Measurements from ENCODE around the gene EIF5.

DNA sequence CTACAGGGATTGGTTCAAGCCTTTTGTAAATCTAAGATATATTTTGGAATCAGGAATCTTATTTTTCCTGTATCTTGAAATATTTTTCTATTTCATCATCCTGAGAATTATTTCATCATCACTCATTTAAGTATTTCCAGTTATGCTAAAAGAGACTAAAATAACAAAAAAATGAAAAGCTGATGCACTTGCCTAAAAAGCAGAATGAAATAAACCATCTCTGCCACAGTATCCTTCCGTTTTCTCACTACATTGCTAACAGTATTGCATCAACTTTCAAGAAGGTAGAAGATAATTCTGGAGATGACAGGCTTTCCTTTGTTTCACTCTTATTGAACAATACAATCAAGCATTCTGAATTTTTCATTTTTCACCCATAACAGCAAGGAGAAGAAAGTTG is 31.1 kb upstream of the EIF5 start:
- TF ChIP-seq POLR2A (IDR thresholded peaks at IDR 0.05) (no peak), POLR2AphosphoS5 (IDR thresholded peaks at IDR 0.05) (no peak), EP300 (IDR thresholded peaks at IDR 0.05) (no peak)
- TF ChIP-seq, protein P1, sequence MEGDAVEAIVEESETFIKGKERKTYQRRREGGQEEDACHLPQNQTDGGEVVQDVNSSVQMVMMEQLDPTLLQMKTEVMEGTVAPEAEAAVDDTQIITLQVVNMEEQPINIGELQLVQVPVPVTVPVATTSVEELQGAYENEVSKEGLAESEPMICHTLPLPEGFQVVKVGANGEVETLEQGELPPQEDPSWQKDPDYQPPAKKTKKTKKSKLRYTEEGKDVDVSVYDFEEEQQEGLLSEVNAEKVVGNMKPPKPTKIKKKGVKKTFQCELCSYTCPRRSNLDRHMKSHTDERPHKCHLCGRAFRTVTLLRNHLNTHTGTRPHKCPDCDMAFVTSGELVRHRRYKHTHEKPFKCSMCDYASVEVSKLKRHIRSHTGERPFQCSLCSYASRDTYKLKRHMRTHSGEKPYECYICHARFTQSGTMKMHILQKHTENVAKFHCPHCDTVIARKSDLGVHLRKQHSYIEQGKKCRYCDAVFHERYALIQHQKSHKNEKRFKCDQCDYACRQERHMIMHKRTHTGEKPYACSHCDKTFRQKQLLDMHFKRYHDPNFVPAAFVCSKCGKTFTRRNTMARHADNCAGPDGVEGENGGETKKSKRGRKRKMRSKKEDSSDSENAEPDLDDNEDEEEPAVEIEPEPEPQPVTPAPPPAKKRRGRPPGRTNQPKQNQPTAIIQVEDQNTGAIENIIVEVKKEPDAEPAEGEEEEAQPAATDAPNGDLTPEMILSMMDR (IDR thresholded peaks at IDR 0.05), result no peak
